Kidney capillary endothelial cell (primary cell): Measurements from ENCODE around the gene RETREG1.
"Not testable (repeated sequence)": the region's sequence is repeated elsewhere in the genome, so short reads cannot be mapped to it uniquely, and the experiment has no call there.

ENCODE experiments used
- DNase-seq: peaks from one replicate; pipeline ENCODE4 v3.0.0-alpha.2; 2018; ENCODE audit warnings: low spot score

Gene RETREG1

DNA sequence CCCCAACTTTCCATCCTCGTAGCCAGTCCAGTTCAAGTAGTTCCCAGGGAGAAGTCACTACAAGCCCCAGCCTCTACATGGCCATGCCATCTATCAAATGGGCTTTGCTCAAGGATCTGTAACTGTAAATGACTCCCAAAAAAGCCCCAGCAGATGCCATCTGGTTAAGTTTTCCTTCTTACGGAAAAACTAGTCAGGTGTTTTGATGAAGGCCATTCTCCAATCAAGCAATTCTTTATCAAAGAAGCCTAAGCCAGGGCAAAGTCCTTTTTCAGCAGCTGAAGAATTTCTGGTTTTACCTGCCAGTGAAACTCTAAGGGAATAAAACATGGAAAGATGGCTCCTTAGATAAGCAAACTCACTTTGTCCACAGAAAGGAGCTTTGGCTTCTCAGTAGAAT, 129.3 kb downstream of the RETREG1 start:
- DNase-seq, result no peak

DNA sequence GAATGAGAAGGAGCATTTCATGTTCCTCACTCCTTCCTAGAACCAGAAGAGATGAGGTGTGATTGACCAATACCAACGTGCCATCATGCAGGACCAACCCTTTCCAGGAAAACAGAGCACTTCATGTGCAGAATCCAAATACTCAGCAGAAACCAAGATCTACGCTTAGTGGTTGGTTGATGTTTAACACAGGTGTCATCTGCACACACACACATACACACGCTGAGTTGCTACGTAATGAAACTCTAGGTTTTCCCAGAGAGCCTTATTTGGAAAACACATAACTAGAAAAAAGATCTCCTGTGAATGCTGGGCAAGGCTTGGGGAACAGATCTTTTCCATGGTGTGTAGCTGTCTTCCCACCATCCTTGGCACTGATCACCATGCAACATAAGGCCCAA, 130.1 kb downstream of the RETREG1 start:
- DNase-seq, result no peak

DNA sequence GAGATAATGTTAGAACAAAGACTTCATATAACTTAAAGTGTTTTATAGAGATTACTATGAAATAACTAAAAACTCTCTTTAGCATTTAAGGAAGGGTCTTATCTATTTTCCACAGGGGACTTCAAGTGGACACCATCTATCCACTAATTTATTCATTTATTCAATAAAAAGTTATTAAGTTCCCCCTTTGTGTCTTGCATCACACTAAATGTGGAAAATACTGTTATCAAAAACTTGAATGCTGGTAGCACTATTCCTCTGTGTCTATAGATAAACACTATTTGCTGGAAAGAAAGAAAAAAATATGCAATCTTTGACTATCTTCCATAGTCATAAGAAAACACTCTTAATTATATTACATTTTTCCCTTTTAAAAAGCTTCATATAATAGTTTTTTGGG, 131.1 kb downstream of the RETREG1 start:
- DNase-seq, result no peak

DNA sequence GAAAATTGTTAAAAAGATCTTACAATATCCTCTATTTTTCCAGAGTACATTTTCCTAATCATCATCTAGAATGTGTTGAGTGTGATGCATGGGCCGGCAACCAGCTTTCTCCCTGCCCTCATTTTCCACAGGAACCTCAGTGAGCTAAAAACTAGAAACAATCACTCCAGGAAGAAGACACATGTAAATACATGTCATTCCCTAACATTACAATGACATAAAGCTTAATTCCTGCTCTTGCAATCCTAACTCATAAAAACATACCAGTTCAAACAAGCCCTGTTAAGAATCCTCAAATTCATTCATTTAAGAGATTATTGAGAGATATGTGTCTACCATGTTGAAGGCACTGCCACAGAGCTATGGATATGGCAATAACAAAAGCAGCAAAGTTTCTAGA, 132.7 kb downstream of the RETREG1 start:
- no peak for DNase-seq

DNA sequence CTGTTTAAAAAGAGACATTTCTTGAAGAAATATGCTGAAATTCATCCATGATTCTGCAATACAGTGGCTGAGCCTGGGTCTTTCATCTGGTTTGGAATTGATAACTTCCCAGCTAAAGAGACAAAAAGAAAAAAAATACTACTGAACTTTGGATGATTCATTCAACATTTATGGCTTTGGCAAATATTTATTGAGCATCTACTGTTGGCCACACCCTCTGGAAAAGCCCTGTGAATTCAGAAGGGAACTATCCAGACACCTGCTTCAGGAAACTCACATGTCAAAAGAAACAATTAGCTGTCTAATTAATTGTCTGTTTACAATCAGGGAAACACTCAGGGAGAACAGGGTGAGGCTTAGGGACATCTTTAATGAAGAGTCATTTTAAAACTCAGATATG, 133.4 kb downstream of the RETREG1 start:
- no peak for DNase-seq

DNA sequence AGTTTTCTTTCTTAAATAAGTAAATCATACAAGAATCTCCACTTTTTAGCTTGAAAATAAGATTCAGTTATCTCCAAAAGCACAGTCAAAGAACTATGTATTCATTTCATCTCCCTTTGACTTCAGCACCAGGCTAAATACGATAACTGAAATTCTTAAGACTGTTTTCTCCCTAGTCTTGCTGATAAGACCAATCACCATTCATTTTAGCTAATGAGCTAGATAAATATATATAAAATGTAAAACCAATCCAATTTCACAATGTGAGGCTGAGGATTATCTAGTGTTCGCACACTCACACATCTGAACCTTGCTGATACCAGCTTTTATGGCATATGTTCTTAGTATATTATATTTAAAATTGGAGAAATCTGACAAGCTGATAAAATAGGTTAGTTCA, 133.9 kb downstream of the RETREG1 start:
- no peak for DNase-seq

DNA sequence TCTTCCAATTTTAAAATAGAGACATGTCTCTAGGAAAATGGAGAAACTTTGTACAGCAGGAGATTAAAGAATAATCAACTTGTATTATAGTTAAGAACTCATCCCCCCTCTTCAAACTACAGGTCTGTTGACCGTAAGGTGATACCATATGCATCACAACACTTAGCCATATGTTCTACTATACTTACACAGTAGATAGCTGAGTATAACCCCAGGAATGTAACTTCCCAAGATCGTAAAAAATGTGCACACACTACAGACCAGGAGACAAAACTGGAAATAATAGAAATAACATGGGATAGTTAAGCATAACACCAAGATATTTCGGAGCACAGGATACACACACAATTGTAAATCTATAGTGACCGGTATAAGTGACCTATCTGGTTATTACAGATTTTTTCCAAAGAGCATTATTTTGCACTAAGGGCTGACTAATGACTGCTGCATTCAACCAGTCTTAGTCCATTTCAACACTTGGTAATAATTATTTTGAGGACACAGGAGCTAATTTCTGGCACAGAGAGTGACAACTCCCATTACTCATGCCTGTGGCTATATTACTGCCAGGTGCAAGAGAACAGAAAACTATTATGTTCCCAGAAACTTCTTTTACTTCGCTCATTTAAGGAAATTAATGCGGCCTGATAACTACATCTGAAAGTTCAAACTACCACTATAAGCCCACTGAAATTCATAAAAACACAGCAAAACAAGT, 135.8 kb downstream of the RETREG1 start:
- DNase-seq, result no peak

DNA sequence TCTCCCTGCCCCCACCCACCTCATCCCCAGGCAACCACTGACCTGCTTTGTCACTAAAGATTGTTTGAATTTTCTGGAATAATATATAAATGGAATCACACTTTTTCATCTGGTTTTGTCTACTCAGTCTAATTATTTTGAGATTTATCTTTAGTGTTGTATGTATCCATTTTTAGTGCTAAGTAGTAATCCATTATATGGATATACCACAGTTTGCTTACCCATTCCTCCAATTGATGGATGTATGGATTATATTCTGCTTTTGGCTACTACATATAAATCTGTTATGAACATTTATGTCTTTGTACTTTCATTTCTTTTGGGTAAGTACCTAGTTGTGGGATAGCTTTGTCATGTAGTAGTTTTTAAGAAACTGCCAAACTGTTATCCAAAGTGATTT, 136.7 kb downstream of the RETREG1 start:
- no peak for DNase-seq

DNA sequence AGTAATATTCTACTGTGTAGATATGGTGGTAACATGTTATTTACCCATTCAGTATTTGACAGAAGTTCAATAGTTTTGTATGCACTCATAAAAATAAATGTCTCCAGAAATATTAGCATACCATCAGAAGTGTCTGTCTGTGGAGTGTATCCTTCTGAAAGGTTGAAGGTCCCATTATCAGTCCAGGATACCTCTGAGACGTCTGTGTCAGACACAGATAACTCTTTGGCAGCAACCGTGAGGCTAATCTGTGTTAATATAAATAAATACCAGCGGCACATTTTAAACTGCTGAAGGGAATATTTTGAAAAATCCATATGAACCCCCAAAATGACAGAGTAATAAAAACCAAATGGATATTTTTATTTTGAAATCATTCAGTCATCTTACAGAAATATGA, 139.3 kb downstream of the RETREG1 start:
- no peak for DNase-seq

DNA sequence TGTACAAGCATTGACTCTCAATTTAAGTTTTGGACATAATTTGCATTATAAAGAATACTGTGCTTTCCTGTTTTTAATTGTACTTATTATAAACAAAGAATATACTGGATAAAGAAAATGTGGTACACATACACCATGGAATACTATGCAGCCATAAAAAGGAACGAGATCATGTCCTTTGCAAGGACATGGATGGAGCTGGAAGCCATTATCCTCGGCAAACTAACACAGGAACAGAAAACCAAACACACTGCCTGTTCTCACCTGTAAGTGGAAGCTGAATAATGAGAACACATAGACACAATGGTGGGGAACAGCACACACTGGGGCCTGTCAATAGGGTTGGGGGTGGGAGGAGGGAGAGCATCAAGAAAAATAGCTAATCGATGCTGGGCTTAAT, 140.4 kb downstream of the RETREG1 start:
- not testable (repeated sequence) for DNase-seq

DNA sequence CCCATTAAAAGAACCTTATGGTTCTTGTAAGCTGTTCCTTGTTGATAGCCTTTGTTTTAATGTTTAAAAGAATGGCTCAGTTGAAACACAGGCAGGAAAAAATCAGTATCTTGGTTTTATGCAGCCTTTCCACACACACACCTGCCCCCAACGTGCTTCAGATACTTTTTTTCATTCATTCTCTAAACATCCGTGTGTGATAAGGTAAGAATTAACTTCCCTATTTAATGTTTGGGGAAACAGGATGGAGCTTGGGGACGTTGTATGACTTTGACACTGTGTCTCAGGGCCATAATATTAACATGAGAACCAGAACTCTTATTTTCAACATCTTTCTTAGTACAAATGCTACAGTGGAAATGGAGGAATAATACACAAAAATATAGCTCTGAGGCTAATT, 145.4 kb downstream of the RETREG1 start:
- no peak for DNase-seq

DNA sequence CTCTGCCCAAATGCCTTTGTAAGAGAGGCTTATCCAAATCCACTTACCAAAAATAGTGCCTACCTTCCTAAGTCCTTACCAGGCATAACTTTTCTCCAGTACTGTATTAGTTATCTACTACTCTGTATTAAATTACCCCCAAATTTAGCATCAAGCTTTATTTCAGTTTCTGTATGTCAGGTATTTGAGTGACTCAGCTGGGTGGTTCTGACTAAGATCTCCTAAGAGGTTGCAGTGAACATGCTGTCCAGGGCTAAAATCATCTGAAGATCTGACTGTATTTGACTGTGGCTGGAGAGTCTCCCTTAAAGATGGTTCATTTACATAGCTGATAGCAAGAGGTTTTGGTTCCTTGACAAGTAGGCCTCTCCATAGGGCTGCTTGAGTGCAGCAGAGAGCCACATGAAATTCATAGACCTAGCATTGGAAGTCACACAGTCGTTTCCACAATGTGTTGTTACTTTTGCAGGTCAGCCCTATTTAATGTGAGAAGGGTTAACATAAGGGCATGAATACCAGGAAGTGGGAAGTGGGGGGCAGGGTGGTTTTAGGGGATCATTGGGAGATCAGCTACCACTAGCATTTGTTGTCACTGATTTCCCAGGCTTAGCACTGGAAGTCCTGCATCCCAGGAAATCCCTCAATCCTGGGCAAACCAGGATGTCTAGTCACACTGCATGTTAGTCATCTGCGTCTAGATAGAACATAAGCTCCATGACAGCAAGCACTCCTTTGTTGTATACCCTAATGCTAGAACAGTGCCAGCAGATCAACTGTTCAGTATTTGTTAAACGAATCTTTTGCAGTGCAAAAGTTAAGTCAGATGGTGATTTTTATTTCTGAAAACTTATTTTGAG, 149.2 kb downstream of the RETREG1 start:
- DNase-seq, result peak; percentile 64

DNA sequence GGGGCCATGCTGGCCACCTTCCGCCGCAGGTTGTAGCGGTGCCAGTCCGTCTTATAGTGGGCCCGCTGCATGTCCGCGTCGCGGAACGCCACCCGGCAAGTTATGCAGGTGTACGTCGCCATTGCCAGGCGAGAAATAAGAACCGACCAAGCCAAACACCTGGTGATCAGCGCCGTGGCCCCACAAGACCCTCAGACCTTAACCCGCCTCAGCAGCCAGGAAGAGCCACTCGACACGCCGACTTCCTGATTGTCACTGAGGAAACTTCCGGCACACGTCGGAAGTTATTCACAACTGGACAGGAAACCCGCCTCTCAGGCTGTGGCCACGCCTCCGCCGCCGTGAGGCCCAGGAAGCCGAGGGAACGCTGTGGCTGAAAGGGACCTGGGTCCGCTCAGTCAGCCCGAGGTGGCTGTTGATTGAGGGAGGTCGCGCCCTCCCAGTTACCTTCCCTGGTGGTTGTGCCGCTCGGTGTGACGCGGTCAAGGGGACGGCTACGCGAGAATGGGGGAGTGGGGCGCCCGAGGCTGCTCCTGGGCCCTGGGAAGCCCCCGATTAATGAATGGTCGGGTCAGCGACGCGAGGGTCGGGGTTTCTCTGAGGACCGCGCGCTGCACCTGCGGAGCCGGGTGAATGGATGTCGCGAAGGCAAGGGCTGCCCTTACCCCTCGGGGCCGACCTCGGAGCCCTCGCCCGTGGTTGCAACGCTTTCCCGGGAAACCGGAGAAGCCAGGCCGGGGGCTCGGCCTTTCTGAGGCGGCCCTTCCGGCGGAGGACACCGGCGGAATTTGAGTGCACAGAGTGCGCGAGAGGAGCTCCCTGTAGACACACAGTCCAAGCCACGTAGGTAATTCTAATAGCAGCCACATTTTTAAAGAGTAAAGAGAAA, 151.0 kb downstream of the RETREG1 start, which contains the start of gene ZNF622:
ZNF622 (minus strand) TSS at position 257 of the 889 bp plus-strand sequence; CDS start at position 122, 135 bp downstream.
- DNase-seq, result peak; percentile 89

DNA sequence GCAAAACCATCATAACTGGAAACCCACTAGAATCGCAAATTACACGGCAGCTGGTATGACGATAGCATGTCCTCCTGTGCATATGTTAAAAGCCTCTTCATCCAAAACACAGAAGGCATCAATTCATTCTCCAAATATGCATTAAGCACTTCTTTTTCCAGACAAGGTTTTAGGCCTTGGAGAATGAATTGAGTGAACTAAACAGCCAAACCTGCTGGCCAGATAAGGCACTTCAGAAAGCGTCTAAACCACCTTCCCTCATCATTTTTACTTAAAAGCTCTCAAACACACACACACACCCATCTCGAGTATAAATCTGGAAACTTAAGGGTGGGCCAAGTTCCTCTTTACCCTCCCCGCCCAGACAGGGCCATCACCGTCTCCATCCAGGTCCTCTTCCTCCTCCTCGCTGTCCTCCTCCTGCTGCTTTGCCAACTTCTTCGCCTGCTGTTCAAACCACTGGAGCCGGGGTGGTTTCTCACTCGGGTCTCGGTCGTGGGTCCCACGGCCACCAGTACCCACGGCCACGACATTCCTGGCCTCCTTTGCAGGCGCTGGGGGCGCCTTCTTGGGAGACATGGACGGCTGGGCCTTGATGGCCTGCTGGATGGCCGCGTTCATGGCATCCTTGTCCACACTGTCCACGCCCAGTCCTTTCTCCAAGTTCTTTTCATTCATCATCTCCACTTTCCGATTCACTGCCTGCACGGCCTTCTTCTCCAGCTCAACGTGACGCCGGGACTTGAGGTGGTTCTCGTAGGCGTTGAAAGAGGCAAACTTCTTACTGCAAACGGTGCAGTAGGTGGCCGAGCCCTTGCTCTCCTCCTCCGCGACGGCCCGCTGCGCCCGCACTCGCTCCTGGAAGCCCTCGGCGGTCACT, 151.9 kb downstream of the RETREG1 start:
- DNase-seq, result no peak

DNA sequence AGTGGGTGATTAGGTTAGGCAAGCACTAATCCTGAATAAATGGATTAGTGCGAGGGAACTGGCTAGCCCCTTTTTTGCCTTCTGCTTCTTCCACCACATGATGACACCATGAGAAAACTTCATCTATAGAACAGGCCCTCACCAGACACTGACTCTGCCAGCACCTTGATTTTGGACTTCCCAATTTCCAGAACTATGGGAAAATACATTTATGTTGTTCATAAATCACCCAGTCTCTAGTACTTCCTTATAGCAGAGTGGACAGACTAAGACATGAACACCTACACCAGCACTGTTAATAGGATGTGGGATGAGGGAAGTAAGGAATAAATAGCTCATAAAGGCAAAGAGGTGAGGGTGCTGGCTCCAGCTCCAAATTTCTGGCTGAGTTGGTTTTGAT, 152.6 kb downstream of the RETREG1 start:
- no peak for DNase-seq

DNA sequence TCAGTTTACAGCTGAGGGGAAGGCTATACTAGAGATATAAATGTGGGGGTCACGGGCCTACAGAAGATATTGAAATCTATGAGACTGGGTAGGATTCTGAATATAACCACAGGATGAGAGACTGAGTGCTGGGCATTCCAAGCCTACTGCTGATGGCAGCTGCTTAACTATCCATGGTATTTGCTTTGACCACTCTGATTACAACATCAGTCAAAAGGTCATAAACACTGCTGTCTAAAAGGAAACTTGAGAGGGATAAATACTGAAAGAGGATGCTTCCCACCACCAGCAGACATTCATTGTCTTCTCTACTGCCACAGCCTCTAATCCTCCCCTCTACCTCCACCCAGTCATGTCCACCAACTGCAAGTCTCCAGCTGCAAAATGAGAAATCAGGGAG, 155.0 kb downstream of the RETREG1 start:
- DNase-seq, result no peak

DNA sequence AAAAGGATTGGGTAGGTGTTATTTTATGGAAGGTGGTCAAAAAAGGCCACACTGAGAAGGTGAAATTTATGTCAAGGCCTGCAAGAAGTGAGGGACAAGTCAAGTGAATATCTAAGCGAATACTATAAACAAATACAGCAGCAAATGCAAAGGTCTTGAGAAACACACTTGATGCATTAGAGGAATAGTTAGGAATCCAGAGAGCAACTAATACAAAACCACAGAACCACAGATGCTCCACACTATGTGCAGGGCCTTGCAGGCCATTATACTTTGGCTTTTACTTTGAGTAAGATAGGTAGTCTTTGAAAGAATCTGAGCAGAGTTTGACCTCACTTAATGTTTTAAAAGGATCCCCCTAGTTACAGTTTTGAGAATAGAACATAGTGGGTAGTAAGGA, 155.8 kb downstream of the RETREG1 start:
- DNase-seq, result no peak

DNA sequence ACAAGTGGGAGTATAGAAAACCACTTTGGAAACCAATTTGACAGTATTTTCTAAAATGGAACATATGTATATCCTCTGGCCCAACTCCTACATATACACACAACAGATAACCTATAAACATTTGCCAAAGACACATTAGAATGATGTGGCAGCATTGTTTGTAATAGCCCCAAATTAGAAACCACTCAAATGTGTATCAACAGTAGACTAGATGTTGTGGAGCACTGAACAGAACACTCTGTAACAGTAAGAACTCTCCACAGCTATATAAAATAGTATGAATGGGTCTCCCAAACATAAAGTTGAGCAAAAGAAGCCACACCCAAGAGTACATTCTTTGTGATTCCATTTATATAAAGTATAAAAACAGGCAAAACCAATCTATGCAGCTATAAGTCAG, 157.3 kb downstream of the RETREG1 start:
- no peak for DNase-seq

DNA sequence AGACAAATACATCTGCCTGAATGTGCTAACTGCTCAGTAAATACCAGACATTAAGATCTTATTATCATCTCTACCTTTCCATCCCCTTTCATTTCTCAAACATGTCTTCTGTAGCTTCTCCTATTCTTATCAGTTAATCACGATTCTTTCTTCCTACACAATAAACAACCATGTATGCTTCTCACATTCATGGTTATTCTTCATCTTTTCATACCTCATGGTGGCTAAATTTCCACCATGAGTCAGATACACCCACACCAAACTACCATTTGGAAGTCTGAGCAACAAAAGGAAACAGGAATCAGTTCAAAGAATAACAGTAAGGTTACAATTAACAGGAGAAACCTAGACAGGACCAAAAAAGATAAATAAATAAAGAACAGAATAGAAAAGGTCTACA, 158.9 kb downstream of the RETREG1 start:
- no peak for DNase-seq

DNA sequence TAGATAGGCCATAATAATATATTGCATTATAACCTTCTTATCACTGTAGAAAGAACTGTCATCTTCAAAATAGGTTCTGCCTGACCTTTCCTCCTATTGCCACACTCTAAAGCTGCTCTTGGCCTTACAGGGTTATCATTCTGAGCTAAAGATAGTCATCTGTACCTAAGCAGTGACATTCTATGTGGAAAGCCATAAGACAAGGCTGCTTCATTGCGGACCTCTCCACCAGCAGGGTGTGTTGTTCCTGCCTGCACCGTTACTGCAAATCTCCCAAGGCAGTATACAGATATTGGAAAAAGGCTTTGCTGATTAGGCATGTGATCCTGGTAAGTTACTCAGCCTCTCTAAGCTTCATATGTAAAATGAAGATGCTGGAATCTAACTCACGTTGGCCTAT, 159.3 kb downstream of the RETREG1 start:
- DNase-seq, result no peak

DNA sequence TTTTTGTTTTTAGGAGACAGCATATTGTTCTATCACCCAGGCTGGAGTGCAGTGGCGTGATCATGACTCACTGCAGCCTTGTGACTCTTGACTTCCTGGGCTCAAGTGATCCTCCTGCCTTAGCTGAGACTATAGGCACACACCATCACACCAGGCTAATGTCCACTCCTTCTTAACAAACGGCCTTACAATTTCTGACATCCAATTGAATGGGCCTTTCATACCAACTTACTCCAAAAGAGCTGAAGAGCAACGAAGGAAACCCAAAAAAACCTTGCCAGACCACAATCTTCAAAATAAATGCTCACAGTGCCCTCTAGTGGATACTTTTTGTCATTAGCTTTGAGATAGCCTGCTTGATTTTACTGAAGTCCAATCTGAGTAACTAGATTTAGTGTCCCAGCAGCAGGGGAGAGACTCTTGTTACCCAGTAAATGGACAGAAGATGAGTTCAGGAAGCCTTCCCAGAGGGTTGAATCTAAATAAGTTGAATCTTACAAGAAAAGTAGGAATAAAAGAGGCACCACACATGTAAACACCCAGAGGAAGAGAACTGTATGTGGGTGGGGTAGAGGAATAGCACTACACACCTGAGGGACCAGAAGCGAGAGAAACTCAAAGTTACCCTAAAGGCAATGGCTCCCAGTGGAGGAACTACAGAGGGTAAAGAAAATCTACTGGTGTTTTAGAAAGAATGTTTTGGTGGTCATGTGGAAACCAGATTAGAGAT, 160.5 kb downstream of the RETREG1 start:
- peak; percentile 72 for DNase-seq
